ENCODE results near the gene CFAP65. TPM values are rescaled to one million over a fixed set of nuclear protein-coding genes. Genes with fewer than 3 reads are reported as not detected.
A peak's percentile ranks its signal among the peaks of the same experiment; 100 is the strongest.

CFAP65 gene
- total RNA-seq, 4 donors from 2014 or later: 1.5 to 3.6 TPM; not detected in 2

GRCh38 chr2:219035942-219036341 is 5.4 kb downstream of the CFAP65 start:
- no peaks in the 10 kb centered on the region for H3K4me1 ChIP-seq
- no peaks in the 10 kb centered on the region for H3K9me3 ChIP-seq
- DNase-seq: no peak
- H3K4me3 ChIP-seq: no peak overlapping the region
- TF ChIP-seq POLR2A (IDR thresholded peaks at IDR 0.05): no peak
- no peak for TF ChIP-seq CTCF (IDR thresholded peaks at IDR 0.05)
- no peaks in the 10 kb centered on the region for H3K36me3 ChIP-seq
- H3K27ac ChIP-seq: no peak overlapping the region
- H3K27me3 ChIP-seq: no peaks in the 10 kb centered on the region

DNA sequence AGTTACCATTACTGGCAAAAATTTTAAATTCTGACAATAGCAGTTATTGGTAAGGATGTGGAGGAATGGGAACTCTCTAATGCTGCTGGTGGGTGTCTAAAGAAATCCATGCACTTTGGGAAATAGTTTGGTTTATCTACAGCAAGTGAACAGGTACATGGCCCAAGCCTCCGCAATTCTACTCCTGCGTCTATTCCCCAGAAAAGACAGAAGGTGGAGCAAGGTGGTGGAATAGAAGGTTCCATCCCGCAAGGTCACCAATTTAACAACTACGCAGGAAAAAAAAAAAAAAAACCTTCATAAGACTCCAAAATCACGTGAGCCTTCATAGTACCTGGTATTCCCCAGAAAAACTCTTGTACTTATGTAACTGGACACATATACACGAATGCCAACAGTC is 6.5 kb downstream of the CFAP65 start:
- Histone ChIP-seq H3K4me1 (no peaks in the 10 kb centered on the region), H3K27ac (no peak overlapping the region), H3K36me3 (no peaks in the 10 kb centered on the region), H3K9me3 (no peaks in the 10 kb centered on the region), H3K27me3 (no peaks in the 10 kb centered on the region), H3K4me3 (no peak overlapping the region)
- TF ChIP-seq POLR2A (IDR thresholded peaks at IDR 0.05): no peak
- peak in 1 of 6 experiments; percentile 6 for TF ChIP-seq CTCF (IDR thresholded peaks at IDR 0.05)
- DNase-seq: no peak

GRCh38 chr2:219032051-219032745 is 9.1 kb downstream of the CFAP65 start:
- Histone ChIP-seq H3K27ac (no peak overlapping the region), H3K4me3 (no peak overlapping the region), H3K36me3 (no peaks in the 10 kb centered on the region), H3K9me3 (no peaks in the 10 kb centered on the region), H3K4me1 (no peaks in the 10 kb centered on the region), H3K27me3 (no peaks in the 10 kb centered on the region)
- no peak for TF ChIP-seq CTCF (IDR thresholded peaks at IDR 0.05)
- TF ChIP-seq POLR2A (IDR thresholded peaks at IDR 0.05): no peak
- peak in 1 of 3 donors; percentile 29 for DNase-seq

DNA sequence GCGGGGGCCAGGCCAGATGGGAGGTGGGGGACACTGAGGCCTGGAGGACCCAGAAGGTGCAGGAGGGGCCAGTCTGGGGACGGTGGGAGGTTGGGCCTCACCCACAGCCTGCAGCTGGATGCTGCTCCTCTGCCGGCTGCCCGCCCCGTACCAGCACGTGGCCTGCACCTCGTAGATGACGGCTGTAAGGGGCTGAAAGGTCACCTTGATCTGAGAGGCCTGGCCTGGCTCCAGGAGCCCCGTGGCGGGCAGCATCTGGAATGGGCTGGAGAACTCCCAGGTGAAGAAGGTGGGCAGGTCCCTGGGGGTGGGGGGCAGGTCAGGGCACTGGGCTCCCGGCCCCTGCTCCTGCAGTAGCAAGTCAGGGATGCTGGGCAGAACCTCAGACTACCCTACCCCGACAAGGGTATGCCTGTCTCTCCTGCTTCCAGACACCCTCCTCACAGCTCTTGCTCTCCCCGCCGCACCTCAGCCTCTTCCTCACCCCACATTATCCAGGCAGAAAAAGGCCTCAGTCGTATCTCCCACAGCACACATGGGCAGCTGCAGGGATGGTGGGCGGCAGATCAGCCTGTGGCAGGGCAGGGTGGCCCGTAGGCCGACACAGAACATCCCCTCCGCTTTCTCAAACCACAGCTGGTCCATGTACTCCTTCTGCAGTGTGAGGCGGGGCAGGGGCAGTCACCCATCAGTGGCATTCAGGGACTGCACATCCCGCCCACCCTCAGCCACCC is 10.1 kb downstream of the CFAP65 start:
- no peaks in the 10 kb centered on the region for H3K27me3 ChIP-seq
- H3K27ac ChIP-seq: no peak overlapping the region
- TF ChIP-seq POLR2A (IDR thresholded peaks at IDR 0.05) (no peak), CTCF (IDR thresholded peaks at IDR 0.05) (no peak)
- no peaks in the 10 kb centered on the region for H3K4me1 ChIP-seq
- DNase-seq: no peak
- no peak overlapping the region for H3K4me3 ChIP-seq
- no peaks in the 10 kb centered on the region for H3K36me3 ChIP-seq
- no peaks in the 10 kb centered on the region for H3K9me3 ChIP-seq

GRCh38 chr2:219030177-219030940 is 11.0 kb downstream of the CFAP65 start:
- Histone ChIP-seq H3K36me3 (no peaks in the 10 kb centered on the region), H3K27ac (no peak overlapping the region), H3K4me1 (no peaks in the 10 kb centered on the region), H3K4me3 (no peak overlapping the region), H3K9me3 (no peaks in the 10 kb centered on the region), H3K27me3 (no peaks in the 10 kb centered on the region)
- DNase-seq: no peak
- TF ChIP-seq CTCF (IDR thresholded peaks at IDR 0.05) (no peak), POLR2A (IDR thresholded peaks at IDR 0.05) (no peak)
